H9 (cell line): ENCODE results near the gene SHISAL2B. TPM values are rescaled to one million over a fixed set of nuclear protein-coding genes. Genes with fewer than 3 reads are reported as not detected.

Experiments
- DNase-seq: peaks from one replicate; pipeline ENCODE4 v3.0.0-alpha.2; 2017
- H2AFZ ChIP-seq: one replicate; pipeline ENCODE4 v1.6.1; 2013; ENCODE audit warnings: mild to moderate bottlenecking, low read length, control low read depth, moderate library complexity
- H2AK5ac ChIP-seq: 2 replicates; pipeline ENCODE4 v1.6.1; 2013; ENCODE audit warnings: low read length, control low read depth, mixed read lengths; ENCODE audit not compliant: insufficient read length
- H2BK120ac ChIP-seq: one replicate; pipeline ENCODE4 v1.6.1; 2013; ENCODE audit warnings: low read depth, mild to moderate bottlenecking, low read length, control low read depth, inconsistent platforms; ENCODE audit not compliant: poor library complexity, severe bottlenecking
- H2BK12ac ChIP-seq: 2 replicates; pipeline ENCODE4 v1.6.1; 2013; ENCODE audit warnings: low read length, control low read depth, mixed read lengths, low read depth; ENCODE audit not compliant: insufficient read length
- H2BK15ac ChIP-seq: 2 replicates; pipeline ENCODE4 v1.6.1; 2013; ENCODE audit warnings: low read depth, low read length, control low read depth
- H2BK20ac ChIP-seq: one replicate; pipeline ENCODE4 v1.6.1; 2013; ENCODE audit warnings: low read depth, mild to moderate bottlenecking, low read length, control low read depth, inconsistent platforms; ENCODE audit not compliant: poor library complexity, severe bottlenecking
- H2BK5ac ChIP-seq: 2 replicates; pipeline ENCODE4 v1.6.1; 2013; ENCODE audit warnings: low read length, control low read depth, mixed read lengths; ENCODE audit not compliant: insufficient read length
- H3K14ac ChIP-seq: 2 replicates; pipeline ENCODE4 v1.6.1; 2013; ENCODE audit warnings: low read length, control low read depth; ENCODE audit not compliant: insufficient read depth
- H3K18ac ChIP-seq: 2 replicates; pipeline ENCODE4 v1.6.1; 2013; ENCODE audit warnings: low read depth, mild to moderate bottlenecking, mixed read lengths, low read length, control low read depth; ENCODE audit not compliant: insufficient read length
- H3K23ac ChIP-seq: 2 replicates; pipeline ENCODE4 v1.6.1; 2013; ENCODE audit warnings: low read length, control low read depth, mixed read lengths, low read depth; ENCODE audit not compliant: insufficient read length
- H3K23me2 ChIP-seq: 2 replicates; pipeline ENCODE4 v1.6.1; 2013; ENCODE audit warnings: low read depth, mild to moderate bottlenecking, mixed read lengths, low read length, control low read depth; ENCODE audit not compliant: insufficient read length, poor library complexity, severe bottlenecking
- H3K27ac ChIP-seq: 2 replicates; pipeline ENCODE4 v1.5.1; 2013; ENCODE audit warnings: low read length, control low read depth, mixed read lengths, low read depth; ENCODE audit not compliant: insufficient read length
- H3K27me3 ChIP-seq: 2 replicates; pipeline ENCODE4 v1.6.1; 2013; ENCODE audit warnings: low read length, control low read depth, inconsistent platforms; ENCODE audit not compliant: insufficient read depth
- H3K4ac ChIP-seq: 2 replicates; pipeline ENCODE4 v1.6.1; 2013; ENCODE audit warnings: low read depth, mild to moderate bottlenecking, control low read depth, inconsistent platforms, low read length, moderate library complexity
- H3K4me1 ChIP-seq: 2 replicates; pipeline ENCODE4 v1.6.1; 2013; ENCODE audit warnings: low read length, control low read depth, inconsistent platforms; ENCODE audit not compliant: insufficient read depth
- H3K4me2 ChIP-seq: 2 replicates; pipeline ENCODE4 v1.6.1; 2013; ENCODE audit warnings: low read length, control low read depth, mixed read lengths; ENCODE audit not compliant: insufficient read length, insufficient read depth
- H3K56ac ChIP-seq: 2 replicates; pipeline ENCODE4 v1.6.1; 2013; ENCODE audit warnings: low read depth, mild to moderate bottlenecking, mixed read lengths, low read length, control low read depth; ENCODE audit not compliant: insufficient read length
- H3K79me1 ChIP-seq: 2 replicates; pipeline ENCODE4 v1.6.1; 2013; ENCODE audit warnings: low read depth, mild to moderate bottlenecking, moderate library complexity, low read length, control low read depth, inconsistent platforms; ENCODE audit not compliant: insufficient read depth, poor library complexity, severe bottlenecking
- H3K79me2 ChIP-seq: 2 replicates; pipeline ENCODE4 v1.6.1; 2013; ENCODE audit warnings: low read length, control low read depth, inconsistent platforms; ENCODE audit not compliant: insufficient read depth
- H3K9ac ChIP-seq: 2 replicates; pipeline ENCODE4 v1.6.1; 2013; ENCODE audit warnings: low read length, control low read depth, mixed read lengths; ENCODE audit not compliant: insufficient read length; ENCODE audit errors: extremely low read depth
- H3K9me3 ChIP-seq: one replicate; pipeline ENCODE4 v1.6.1; 2013; ENCODE audit warnings: low read depth, low read length, inconsistent platforms; ENCODE audit not compliant: control insufficient read depth
- H3T11ph ChIP-seq: one replicate; pipeline ENCODE4 v1.6.1; 2013; ENCODE audit warnings: mild to moderate bottlenecking, low read length, control low read depth, inconsistent platforms
- H4K20me1 ChIP-seq: one replicate; pipeline ENCODE4 v1.6.1; 2013; ENCODE audit not compliant: control insufficient read depth, insufficient read length, insufficient read depth
- H4K5ac ChIP-seq: 2 replicates; pipeline ENCODE4 v1.6.1; 2013; ENCODE audit warnings: low read depth, mild to moderate bottlenecking, mixed read lengths, low read length, control low read depth; ENCODE audit not compliant: insufficient read length
- H4K8ac ChIP-seq: replicated peaks from 2 replicates; pipeline ENCODE4 v1.6.1; 2013; ENCODE audit warnings: low read length, control low read depth, mixed read lengths, low read depth; ENCODE audit not compliant: insufficient read length
- H4K91ac ChIP-seq: 2 replicates; pipeline ENCODE4 v1.6.1; 2013; ENCODE audit warnings: low read depth, mild to moderate bottlenecking, moderate library complexity, mixed read lengths, low read length, control low read depth; ENCODE audit not compliant: insufficient read length
- H3K27ac Mint-ChIP-seq, 3 experiments: 2 replicates in 2 of 3; 3 replicates in 1 of 3; pipeline ENCODE4 v1.8.0; 2020 to 2021; ENCODE audit warnings: mixed read lengths in 3 of 3, mild to moderate bottlenecking in 1 of 3, moderate library complexity in 1 of 3
- H3K27me3 Mint-ChIP-seq: 2 replicates; pipeline ENCODE4 v1.8.0; 2021; ENCODE audit warnings: low read depth, mild to moderate bottlenecking, moderate library complexity, mixed read lengths
- H3K36me3 Mint-ChIP-seq, 3 experiments: 2 replicates in 2 of 3; 3 replicates in 1 of 3; pipeline ENCODE4 v1.8.0; 2020 to 2021; ENCODE audit warnings: low read depth in 3 of 3, mixed read lengths in 3 of 3; ENCODE audit not compliant: insufficient read depth in 1 of 3
- H3K4me1 Mint-ChIP-seq, 2 experiments: 2 replicates each; pipeline ENCODE4 v1.8.0; 2020; ENCODE audit warnings: mixed read lengths in 2 of 2
- H3K4me3 Mint-ChIP-seq, 2 experiments: 2 replicates in 1 of 2; 3 replicates in 1 of 2; pipeline ENCODE4 v1.8.0; 2020 to 2021; ENCODE audit warnings: mild to moderate bottlenecking in 2 of 2, mixed read lengths in 2 of 2, moderate library complexity in 1 of 2
- H3K9me3 Mint-ChIP-seq, 2 experiments: 2 replicates in 1 of 2; 3 replicates in 1 of 2; pipeline ENCODE4 v1.8.0; 2020; ENCODE audit warnings: mild to moderate bottlenecking in 2 of 2, mixed read lengths in 2 of 2, moderate library complexity in 1 of 2
- WGBS: extraction: QIAGEN DNeasy Blood & Tissue Kit; methylation state at CpG from one replicate; pipeline ENCODE4 v1.1.7; 2013; ENCODE audit warnings: missing lambda C conversion rate, low lambda C conversion rate, mixed read lengths; ENCODE audit not compliant: insufficient read length; ENCODE audit errors: extremely low coverage; 5-methylcytosine and 5-hydroxymethylcytosine counted together
- total RNA-seq: library from RNA; stranded (reverse); gene quantifications from 2 replicates; pipeline ENCODE4 v1.2.1, GENCODE V29; 2021
- TF ChIP-seq, protein P1 (sequence below): fragments of 200-600 bp; sonication (generic); conservative IDR thresholded peaks from 3 replicates; pipeline ENCODE4 v1.8.0; 2021; ENCODE audit warnings: antibody characterized with exemption, mild to moderate bottlenecking

Gene SHISAL2B
- total RNA-seq, 1 experiment from 2014 or later, result 5.0 TPM

GRCh38 chr5:64691291-64691690 lies 988 bp downstream of the SHISAL2B start:
- DNase-seq, result no peak
- Histone ChIP-seq H3K9me3 (no peaks in the 10 kb centered on the region), H4K91ac (no peak overlapping the region), H2BK12ac (no peak overlapping the region), H3K27ac (no peak overlapping the region), H2BK120ac (no peak overlapping the region), H3K4me1 (no peaks in the 10 kb centered on the region; the same call in 1 of the 2 replicates), H4K20me1 (no peaks in the 10 kb centered on the region), H4K5ac (no peak overlapping the region), H3K4me2 (peak overlapping the region; percentile 87), H3K56ac (no peak overlapping the region), H3K14ac (peak overlapping the region; percentile 98; the same call in 1 of the 2 replicates), H4K8ac (no peak overlapping the region), H2BK20ac (no peak overlapping the region), H3K23me2 (peaks cover 13% of the 10 kb centered on the region), H3K79me2 (no peaks in the 10 kb centered on the region), H3T11ph (no peak overlapping the region), H3K18ac (peak overlapping the region; percentile 43), H2BK5ac (no peak overlapping the region), H3K23ac (no peak overlapping the region), H2AFZ (no peak overlapping the region), H3K4ac (no peak overlapping the region), H2BK15ac (no peak overlapping the region), H3K79me1 (no peaks in the 10 kb centered on the region), H2AK5ac (no peak overlapping the region), H3K9ac (peak overlapping the region; percentile 7), H3K27me3 (no peaks in the 10 kb centered on the region; the same call in 1 of the 2 replicates)
- Mint-ChIP-seq H3K9me3 (peaks cover 13 to 17% of the 10 kb centered on the region in 2 experiments), H3K4me3 (peak overlapping the region; percentile 80 to 87), H3K36me3 (peaks cover 13 to 22% (median 19%) of the 10 kb centered on the region in 3 experiments), H3K27ac (peak overlapping the region in 1 of 3 experiments; percentile 13; a peak in 2 of 7 replicates), H3K4me1 (peaks cover 31% of the 10 kb centered on the region in 2 experiments), H3K27me3 (peaks cover 31% of the 10 kb centered on the region)
- no CpG with 5 or more reads among the region's 3 CpGs for WGBS
- TF ChIP-seq, protein P1, sequence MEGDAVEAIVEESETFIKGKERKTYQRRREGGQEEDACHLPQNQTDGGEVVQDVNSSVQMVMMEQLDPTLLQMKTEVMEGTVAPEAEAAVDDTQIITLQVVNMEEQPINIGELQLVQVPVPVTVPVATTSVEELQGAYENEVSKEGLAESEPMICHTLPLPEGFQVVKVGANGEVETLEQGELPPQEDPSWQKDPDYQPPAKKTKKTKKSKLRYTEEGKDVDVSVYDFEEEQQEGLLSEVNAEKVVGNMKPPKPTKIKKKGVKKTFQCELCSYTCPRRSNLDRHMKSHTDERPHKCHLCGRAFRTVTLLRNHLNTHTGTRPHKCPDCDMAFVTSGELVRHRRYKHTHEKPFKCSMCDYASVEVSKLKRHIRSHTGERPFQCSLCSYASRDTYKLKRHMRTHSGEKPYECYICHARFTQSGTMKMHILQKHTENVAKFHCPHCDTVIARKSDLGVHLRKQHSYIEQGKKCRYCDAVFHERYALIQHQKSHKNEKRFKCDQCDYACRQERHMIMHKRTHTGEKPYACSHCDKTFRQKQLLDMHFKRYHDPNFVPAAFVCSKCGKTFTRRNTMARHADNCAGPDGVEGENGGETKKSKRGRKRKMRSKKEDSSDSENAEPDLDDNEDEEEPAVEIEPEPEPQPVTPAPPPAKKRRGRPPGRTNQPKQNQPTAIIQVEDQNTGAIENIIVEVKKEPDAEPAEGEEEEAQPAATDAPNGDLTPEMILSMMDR, result no peak
